B cell (primary cell): Measurements from ENCODE around the gene RNF8. TPM values are rescaled to one million over a fixed set of nuclear protein-coding genes. Genes with fewer than 3 reads are reported as not detected.
"Not testable (repeated sequence)": the region's sequence is repeated elsewhere in the genome, so short reads cannot be mapped to it uniquely, and the experiment has no call there.

Source experiments
- ATAC-seq: fragments of 200-7000 bp; cut with Tn5 transposase; one replicate; pipeline ENCODE4 v1.10.0; 2021; ENCODE audit warnings: low read depth, mild to moderate bottlenecking, moderate number of reproducible peaks, moderate library complexity
- CTCF ChIA-PET: fragments of 350-600 bp; sonication (Branson Sonifier 250); formaldehyde crosslinking; loops from one replicate; lab custom pipeline; 2021; ENCODE audit warnings: antibody characterized with exemption, inconsistent platforms; lab: Charles Lee
- POLR2A ChIA-PET: fragments of 350-600 bp; sonication (Branson Sonifier 250); formaldehyde crosslinking; loops from one replicate; lab custom pipeline; 2021; ENCODE audit warnings: antibody characterized with exemption; lab: Charles Lee
- DNase-seq: peaks from one replicate; pipeline ENCODE4 v3.0.0; 2013
- H2AFZ ChIP-seq: 2 replicates; pipeline ENCODE4 v1.6.1; 2012; ENCODE audit warnings: mild to moderate bottlenecking, low read depth, low read length; ENCODE audit not compliant: insufficient read depth, poor library complexity, severe bottlenecking
- H3K27ac ChIP-seq, 2 donors: 1 replicate in 1 of 2; 2 replicates in 1 of 2; pipeline ENCODE4 v1.5.1; 2012 to 2013; ENCODE audit warnings: low read length in 2 of 2, mild to moderate bottlenecking in 2 of 2, moderate library complexity in 1 of 2
- H3K27me3 ChIP-seq, 4 experiments: fragments of 200-600 bp in 1 of 4; sonication (generic) in 1 of 4; replicated peaks in 1 of 4; 1 replicate in 2 of 4; 2 replicates in 2 of 4; pipeline versions ENCODE4 v1.6.1 to v1.7.0; 2013 to 2016; ENCODE audit warnings: low read length in 3 of 4, mild to moderate bottlenecking in 2 of 4, mixed read lengths in 1 of 4, moderate library complexity in 1 of 4; ENCODE audit not compliant: insufficient read depth in 4 of 4, control insufficient read depth in 3 of 4; ENCODE audit errors: control extremely low read depth in 1 of 4
- H3K36me3 ChIP-seq, 2 experiments: replicated peaks in 1 of 2; 1 replicate in 1 of 2; 2 replicates in 1 of 2; pipeline versions ENCODE4 v1.6.1 to v1.7.1; 2013; ENCODE audit warnings: low read length in 1 of 2; ENCODE audit not compliant: insufficient read depth in 2 of 2, control insufficient read depth in 1 of 2; ENCODE audit errors: control extremely low read depth in 1 of 2, extremely low read depth in 1 of 2
- H3K4me1 ChIP-seq, 2 donors: fragments of 200-600 bp in 1 of 2; sonication (generic) in 1 of 2; 1 replicate in 1 of 2; 2 replicates in 1 of 2; pipeline versions ENCODE4 v1.5.1 to v1.6.1; 2013 to 2017; ENCODE audit warnings: low read length in 2 of 2; ENCODE audit not compliant: control insufficient read depth in 2 of 2, insufficient read depth in 2 of 2
- H3K4me2 ChIP-seq: replicated peaks from 2 replicates; pipeline ENCODE3; 2012; ENCODE audit warnings: mild to moderate bottlenecking, low read depth, low read length; ENCODE audit not compliant: poor library complexity, severe bottlenecking
- H3K4me3 ChIP-seq, 5 experiments: fragments of 200-600 bp in 1 of 5; sonication (generic) in 1 of 5; 1 replicate in 3 of 5; 2 replicates in 2 of 5; pipeline versions ENCODE4 v1.5.1 to v1.7.0; 2011 to 2016; ENCODE audit warnings: low read length in 4 of 5, mild to moderate bottlenecking in 4 of 5, low read depth in 2 of 5, control low read depth in 1 of 5, moderate library complexity in 1 of 5; ENCODE audit not compliant: insufficient read depth in 1 of 5; ENCODE audit errors: control extremely low read depth in 1 of 5, extremely low read depth in 1 of 5
- H3K79me2 ChIP-seq: fragments of 200-600 bp; sonication (generic); one replicate; pipeline ENCODE4 v1.6.0; 2016; ENCODE audit warnings: low read length; ENCODE audit not compliant: control insufficient read depth, insufficient read depth
- H3K9ac ChIP-seq: fragments of 200-600 bp; sonication (generic); 2 replicates; pipeline ENCODE4 v1.6.1; 2017; ENCODE audit warnings: mild to moderate bottlenecking, low read length, moderate library complexity
- H3K9me3 ChIP-seq, 3 donors: one replicate each; pipeline versions ENCODE4 v1.6.1 to v1.7.1; 2013; ENCODE audit warnings: low read length in 2 of 3; ENCODE audit not compliant: control insufficient read depth in 2 of 3, insufficient read depth in 1 of 3; ENCODE audit errors: control extremely low read depth in 1 of 3
- H4K20me1 ChIP-seq: 2 replicates; pipeline ENCODE4 v1.6.0; 2012; ENCODE audit warnings: mild to moderate bottlenecking, low read length; ENCODE audit not compliant: insufficient read depth, control insufficient read depth, poor library complexity, severe bottlenecking
- H3K27ac Mint-ChIP-seq: one replicate; pipeline ENCODE4 v1.8.0; 2021; ENCODE audit warnings: mixed read lengths
- H3K27me3 Mint-ChIP-seq: one replicate; pipeline ENCODE4 v1.8.0; 2021; ENCODE audit warnings: mixed read lengths
- H3K4me1 Mint-ChIP-seq: one replicate; pipeline ENCODE4 v1.8.0; 2021; ENCODE audit warnings: mixed read lengths
- H3K4me3 Mint-ChIP-seq: one replicate; pipeline ENCODE4 v1.8.0; 2021; ENCODE audit warnings: mixed read lengths
- H3K9me3 Mint-ChIP-seq: one replicate; pipeline ENCODE4 v1.8.0; 2022; ENCODE audit warnings: mixed read lengths; ENCODE audit not compliant: insufficient read depth
- EZH2 ChIP-seq: IDR thresholded peaks from 2 replicates; pipeline ENCODE4 v1.6.1; 2012; ENCODE audit warnings: borderline replicate concordance, low read depth, mild to moderate bottlenecking, moderate library complexity, low read length; ENCODE audit not compliant: insufficient read depth, poor library complexity, severe bottlenecking
- WGBS: methylation state at CpG from one replicate; pipeline ENCODE4 v1.1.5; 2013; ENCODE audit warnings: missing lambda C conversion rate; ENCODE audit not compliant: insufficient coverage; 5-methylcytosine and 5-hydroxymethylcytosine counted together
- intact Hi-C: fragments of 100-400 bp; cut with micrococcal nuclease; formaldehyde crosslinking; loops from one replicate; pipeline ENCODE4 v1.10.0; 2022
- polyA plus RNA-seq: library from polyadenylated mRNA; depleted of rRNA; stranded (reverse); fragments of >200 nt; gene quantifications from 2 replicates; pipeline ENCODE4 v1.2.3, GENCODE V29; 2012
- total RNA-seq, 2 donors: library from RNA; stranded (reverse); fragments of 120-200 nt in 1 of 2; gene quantifications; 1 replicate in 1 of 2; 2 replicates in 1 of 2; pipeline versions ENCODE4 v1.2.3 to v1.2.4, GENCODE V29; 2013 to 2022
- TF ChIP-seq, protein P1 (sequence below): fragments of 200-600 bp; IDR thresholded peaks from one replicate; pipeline ENCODE4 v1.8.0; 2022; ENCODE audit warnings: antibody characterized with exemption, mild to moderate bottlenecking

Gene RNF8
- total and polyA plus RNA-seq, 2 donors (not counting 1 experiment from before 2014, with no cell fraction given) = 5.3 to 16.9 TPM

DNA sequence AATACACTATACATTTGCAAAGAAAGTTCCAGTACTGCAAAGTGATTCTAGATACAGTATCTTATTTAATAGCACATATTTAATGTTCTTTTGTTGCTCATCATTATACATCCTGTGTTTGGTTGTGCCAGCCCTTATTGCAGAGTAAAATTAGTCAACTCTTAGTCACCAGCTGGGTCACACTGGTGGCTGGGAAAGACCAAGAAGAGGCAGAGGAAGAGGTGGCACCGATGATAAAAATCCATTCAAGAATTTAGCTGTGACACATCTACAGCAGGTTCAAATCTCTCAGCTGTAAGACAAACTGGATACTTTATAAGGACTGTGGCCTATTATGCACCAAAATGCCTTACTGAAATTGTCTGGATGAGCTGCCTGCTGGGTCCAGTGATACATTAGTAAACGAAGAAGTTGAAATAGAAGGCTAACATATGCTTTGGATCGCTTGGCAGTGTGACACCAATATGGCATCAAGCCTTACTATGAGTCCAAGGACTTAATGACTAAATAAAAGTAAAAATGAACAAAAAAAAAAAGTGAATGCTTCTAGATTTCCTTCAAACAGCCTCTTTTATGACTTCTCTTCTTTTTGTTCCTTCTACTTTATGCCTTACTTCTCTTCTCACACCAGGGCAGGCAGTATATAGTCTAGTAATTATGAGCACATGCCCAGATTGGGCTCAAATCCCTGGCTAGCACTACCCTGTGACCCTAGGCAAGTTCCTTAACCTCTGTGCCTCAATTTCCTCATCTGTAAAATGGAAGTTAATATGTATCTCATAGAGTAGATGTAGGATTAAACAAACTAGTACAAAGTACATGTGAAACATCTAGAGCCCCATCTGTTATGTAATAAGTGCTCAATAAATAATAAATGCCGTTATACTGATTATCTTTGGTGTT lies 29.4 kb upstream of the RNF8 start:
- Histone ChIP-seq H3K36me3 (peaks cover 5 to 20% of the 10 kb centered on the region in 2 experiments), H3K27ac (no peak overlapping the region), H3K4me3 (no peak overlapping the region), H3K79me2 (no peaks in the 10 kb centered on the region), H3K4me2 (no peak overlapping the region), H3K9ac (no peak overlapping the region), H3K4me1 (no peaks in the 10 kb centered on the region), H2AFZ (no peak overlapping the region), H4K20me1 (no peaks in the 10 kb centered on the region), H3K27me3 (no peaks in the 10 kb centered on the region), H3K9me3 (no peaks in the 10 kb centered on the region)
- POLR2A ChIA-PET = interaction anchor here (0.6 kb wide), 1 partner anchor 47 kb away, joined by 5 read pairs; no protein-coding TSS in a partner anchor
- Mint-ChIP-seq H3K4me1 (peaks cover 2% of the 10 kb centered on the region), H3K9me3 (no peaks in the 10 kb centered on the region), H3K4me3 (no peak overlapping the region), H3K27me3 (no peaks in the 10 kb centered on the region), H3K27ac (no peak overlapping the region)
- DNase-seq (no peak), ATAC-seq (no peak)
- intact Hi-C loops = loop anchor here (1.0 to 10.0 kb wide), 5 partner anchors 108 to 1350 kb away; partner anchors contain the start of gene CMTR1
- no peak for TF ChIP-seq EZH2
- TF ChIP-seq, protein P1, sequence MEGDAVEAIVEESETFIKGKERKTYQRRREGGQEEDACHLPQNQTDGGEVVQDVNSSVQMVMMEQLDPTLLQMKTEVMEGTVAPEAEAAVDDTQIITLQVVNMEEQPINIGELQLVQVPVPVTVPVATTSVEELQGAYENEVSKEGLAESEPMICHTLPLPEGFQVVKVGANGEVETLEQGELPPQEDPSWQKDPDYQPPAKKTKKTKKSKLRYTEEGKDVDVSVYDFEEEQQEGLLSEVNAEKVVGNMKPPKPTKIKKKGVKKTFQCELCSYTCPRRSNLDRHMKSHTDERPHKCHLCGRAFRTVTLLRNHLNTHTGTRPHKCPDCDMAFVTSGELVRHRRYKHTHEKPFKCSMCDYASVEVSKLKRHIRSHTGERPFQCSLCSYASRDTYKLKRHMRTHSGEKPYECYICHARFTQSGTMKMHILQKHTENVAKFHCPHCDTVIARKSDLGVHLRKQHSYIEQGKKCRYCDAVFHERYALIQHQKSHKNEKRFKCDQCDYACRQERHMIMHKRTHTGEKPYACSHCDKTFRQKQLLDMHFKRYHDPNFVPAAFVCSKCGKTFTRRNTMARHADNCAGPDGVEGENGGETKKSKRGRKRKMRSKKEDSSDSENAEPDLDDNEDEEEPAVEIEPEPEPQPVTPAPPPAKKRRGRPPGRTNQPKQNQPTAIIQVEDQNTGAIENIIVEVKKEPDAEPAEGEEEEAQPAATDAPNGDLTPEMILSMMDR = no peak
- CTCF ChIA-PET = interaction anchor here (0.6 to 5.6 kb wide), 16 partner anchors 9 to 1349 kb away, joined by 3 to 48 read pairs (median 5); partner anchors contain the start of gene CMTR1
- WGBS = no CpG with 5 or more reads among the region's 4 CpGs

DNA sequence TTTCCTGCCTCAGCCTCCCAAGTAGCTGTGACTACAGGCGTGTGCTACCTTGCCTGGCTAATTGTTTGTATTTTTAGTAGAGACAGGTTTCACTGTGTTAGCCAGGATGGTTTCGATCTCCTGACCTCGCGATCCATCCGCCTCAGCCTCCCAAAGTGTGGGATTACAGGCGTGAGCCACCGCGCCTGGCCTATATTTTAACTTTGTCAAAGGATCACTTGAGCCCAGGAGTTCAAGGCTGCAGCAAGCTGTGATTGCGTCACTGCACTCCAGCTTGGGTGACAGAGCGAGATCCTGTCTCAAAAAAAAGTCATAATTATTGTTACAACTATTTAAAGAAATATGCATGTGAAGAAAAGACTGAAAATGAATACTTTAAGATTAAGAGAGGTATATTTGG lies 23.4 kb upstream of the RNF8 start:
- CTCF ChIA-PET = interaction anchor here (1.0 to 1.9 kb wide), 2 partner anchors 15 to 362 kb away, joined by 3 to 4 read pairs; no protein-coding TSS in a partner anchor
- 97% methylated on average over 8 of the region's 10 CpGs for WGBS
- H3K27me3 ChIP-seq, H4K20me1 ChIP-seq, H3K27ac ChIP-seq, H3K9me3 Mint-ChIP-seq, H3K79me2 ChIP-seq, H3K4me1 ChIP-seq, H2AFZ ChIP-seq, DNase-seq, H3K4me2 ChIP-seq, H3K27me3 Mint-ChIP-seq, H3K9ac ChIP-seq, intact Hi-C loops, ATAC-seq, H3K9me3 ChIP-seq, POLR2A ChIA-PET, H3K4me1 Mint-ChIP-seq, H3K4me3 ChIP-seq, H3K4me3 Mint-ChIP-seq, H3K27ac Mint-ChIP-seq: not testable (repeated sequence)
- H3K36me3 ChIP-seq = peaks cover 0 to 12% of the 10 kb centered on the region in 2 experiments
